HG03066 (cell line): ENCODE data around the gene DIS3L2.
"Not testable (repeated sequence)": the region's sequence is repeated elsewhere in the genome, so short reads cannot be mapped to it uniquely, and the experiment has no call there.

Source experiments
- ATAC-seq: cut with Tn5 transposase; IDR thresholded peaks from one replicate; pipeline ENCODE4 v1.9.1; 2021; ENCODE audit warnings: low read depth; ENCODE audit not compliant: unreplicated experiment

DIS3L2 gene

GRCh38 chr2:232376713-232377112, 415.2 kb downstream of the DIS3L2 start:
- ATAC-seq = no peak

- no peak for ATAC-seq
These were observed 415.8 kb downstream of the DIS3L2 start for GRCh38 chr2:232377319-232377718.

DNA sequence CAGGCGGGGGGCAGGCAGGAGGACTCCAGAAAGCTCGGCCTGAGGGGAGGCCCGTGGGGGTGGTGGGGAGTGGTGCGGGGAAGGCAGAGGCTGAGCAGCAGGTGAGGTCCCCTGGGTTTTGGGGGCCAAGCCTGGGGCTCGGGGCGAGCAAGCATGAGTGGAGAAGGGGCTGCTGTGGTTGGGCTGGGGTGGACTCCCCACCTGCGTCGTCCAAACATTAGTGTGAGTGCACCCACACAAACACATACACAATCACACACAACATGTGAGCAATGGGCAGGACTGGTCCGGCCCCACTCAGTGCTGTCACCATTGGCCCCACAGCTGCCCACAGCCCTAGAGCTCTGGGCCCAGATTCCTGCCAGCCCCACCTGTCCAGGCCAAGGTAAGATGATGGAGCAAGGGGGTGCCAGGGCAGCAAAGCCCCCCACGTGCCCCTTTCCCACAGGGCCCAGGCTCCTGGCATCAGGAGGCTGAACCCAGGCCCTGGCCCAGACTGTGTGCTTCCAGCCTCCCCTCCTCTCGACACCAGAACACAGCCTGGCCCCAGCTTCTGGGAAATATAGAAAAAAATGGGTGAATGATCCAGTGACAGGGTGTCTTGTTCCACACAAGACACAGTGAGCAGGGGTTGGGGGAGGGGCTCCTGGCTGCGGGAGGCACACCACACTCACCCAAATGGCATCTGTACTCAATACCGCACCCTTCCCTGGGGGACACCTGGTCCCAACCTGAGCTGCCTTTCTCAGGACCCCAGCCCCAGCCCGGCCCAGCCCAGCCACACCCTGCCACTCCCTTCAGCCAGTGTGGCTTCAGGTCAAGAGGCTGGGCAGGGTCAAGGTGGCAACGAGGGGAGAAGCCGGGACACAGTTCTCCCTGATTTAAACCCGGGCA, 416.6 kb downstream of the DIS3L2 start:
- no peak for ATAC-seq

DNA sequence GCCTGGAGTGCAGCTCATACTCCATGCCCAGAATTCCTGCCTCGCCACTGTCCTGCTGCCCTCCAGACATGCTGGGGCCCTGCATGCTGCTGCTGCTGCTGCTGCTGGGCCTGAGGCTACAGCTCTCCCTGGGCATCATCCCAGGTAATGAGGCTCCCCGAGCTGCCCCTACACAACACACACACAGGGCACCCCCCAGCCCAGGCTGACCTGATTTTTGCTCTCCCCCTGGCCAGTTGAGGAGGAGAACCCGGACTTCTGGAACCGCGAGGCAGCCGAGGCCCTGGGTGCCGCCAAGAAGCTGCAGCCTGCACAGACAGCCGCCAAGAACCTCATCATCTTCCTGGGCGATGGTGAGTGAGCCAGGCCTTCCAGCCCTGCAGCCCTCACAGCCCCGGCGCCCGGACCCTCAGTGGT, 417.2 kb downstream of the DIS3L2 start, which contains the start of gene ALPP:
Gene ALPP, plus strand, starts transcription at position 17 of the 417 bp plus-strand sequence. Its CDS starts 52 bp downstream, at position 69.
- ATAC-seq = not testable (repeated sequence)

GRCh38 chr2:232379610-232380590, 418.4 kb downstream of the DIS3L2 start:
- ATAC-seq = not testable (repeated sequence)

- ATAC-seq = not testable (repeated sequence)
These were observed 419.9 kb downstream of the DIS3L2 start for GRCh38 chr2:232381204-232382031.

DNA sequence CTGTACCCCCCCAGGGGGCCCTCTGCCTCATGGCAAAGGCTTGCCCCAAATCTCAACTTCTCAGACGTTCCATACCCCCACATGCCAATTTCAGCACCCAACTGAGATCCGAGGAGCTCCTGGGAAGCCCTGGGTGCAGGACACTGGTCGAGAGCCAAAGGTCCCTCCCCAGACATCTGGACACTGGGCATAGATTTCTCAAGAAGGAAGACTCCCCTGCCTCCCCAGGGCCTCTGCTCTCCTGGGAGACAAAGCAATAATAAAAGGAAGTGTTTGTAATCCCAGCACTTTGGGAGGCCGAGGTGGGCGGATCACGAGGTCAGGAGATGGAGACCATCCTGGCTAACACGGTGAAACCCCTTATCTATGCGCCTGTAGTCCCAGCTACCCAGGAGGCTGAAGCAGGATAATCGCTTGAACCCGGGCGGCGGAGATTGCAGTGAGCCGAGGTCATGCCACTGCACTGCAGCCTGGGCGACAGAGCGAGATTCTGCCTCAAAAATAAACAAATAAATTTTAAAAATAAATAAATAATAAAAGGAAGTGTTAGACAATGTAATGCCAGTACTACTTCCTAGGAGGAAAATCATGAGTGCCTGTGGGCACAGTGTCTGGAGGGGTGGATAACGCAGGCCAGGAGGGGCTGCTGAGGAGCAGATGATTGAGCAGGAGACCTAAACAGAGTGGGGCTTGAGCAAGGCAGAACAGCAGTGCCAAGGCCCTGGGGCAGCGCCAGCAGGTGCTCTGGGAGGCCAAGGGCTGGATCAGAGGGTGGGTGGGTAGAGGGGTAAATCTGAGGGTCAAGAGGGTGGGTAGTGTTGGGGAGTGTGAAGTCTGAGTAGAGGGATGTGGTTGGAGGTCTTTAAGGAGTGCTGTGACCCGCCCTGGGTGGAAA, 421.1 kb downstream of the DIS3L2 start:
- no peak for ATAC-seq

GRCh38 chr2:232384466-232384865, 423.0 kb downstream of the DIS3L2 start:
- no peak for ATAC-seq

DNA sequence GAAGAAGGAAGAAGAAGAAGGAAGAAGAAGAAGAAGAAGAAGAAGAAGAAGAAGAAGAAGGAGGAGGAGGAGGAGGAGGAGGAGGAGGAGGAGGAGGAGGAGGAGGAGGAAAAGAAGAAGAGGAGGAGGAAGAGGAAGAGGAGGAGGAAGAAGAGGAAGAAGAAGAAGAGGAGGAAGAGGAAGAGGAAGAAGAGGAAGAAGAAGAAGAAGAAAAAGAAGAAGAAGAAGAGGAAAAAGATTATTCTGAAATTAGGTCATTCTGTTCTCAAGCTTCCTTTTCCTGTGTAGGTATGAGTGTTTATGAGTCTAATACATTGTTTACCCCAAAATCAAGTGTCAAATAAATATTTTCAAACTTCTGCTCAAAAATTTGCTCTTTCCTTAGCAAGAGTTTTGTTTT, 423.5 kb downstream of the DIS3L2 start:
- ATAC-seq = not testable (repeated sequence)

DNA sequence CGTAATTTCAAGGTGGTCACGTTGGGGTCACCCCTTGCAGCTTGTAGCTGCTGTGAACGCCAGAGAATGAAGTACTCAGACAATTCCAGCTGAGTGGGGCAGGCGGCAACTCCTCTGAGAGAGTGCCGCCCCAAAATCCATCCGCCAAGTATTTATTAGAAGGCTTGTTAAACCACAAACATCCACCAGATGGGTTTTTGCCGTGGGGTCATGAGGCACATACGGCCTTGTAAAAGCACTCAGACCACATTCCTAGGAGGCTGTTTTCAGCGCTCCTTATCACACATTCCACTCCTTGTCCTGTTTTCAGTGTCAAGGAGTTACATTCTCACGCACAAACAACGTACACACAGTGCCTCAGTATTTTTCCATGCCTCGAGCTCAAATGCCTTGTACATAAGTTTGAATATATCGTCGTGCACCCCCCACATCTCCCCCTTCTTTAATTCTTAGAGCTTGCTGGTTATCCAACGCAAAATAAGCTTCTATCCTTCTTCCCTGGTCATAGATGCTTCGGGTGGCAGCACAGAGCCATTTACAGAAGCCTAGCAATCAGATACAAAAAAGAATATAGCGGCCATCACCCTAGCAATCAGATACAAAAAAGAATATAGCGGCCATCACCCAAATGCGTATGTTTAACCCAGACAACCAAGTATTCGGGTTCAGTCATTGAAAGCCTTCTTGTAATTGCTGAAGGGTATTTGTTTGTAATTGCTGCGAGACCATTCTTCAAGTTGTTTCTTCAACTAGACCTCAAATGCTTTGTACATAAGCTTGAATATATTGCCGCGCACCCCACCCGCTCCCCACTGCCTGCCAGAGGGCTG, 424.4 kb downstream of the DIS3L2 start:
- ATAC-seq = no peak

DNA sequence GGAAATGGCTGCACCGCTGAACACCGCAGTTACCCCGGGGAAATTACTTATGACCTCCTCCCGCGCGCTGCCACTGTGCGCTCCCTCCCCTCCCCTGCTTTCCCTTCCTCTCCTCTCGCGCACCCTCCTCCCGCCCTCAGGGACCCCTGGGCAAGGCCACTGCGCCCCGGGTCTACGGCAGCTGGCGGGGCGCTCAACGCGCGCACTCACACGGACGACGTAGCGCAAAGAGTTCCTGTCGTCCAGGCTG, 424.9 kb downstream of the DIS3L2 start:
- ATAC-seq = no peak
